Measurements from ENCODE around the gene CHPT1. TPM values are rescaled to one million over a fixed set of nuclear protein-coding genes. Genes with fewer than 3 reads are reported as not detected.

CHPT1 gene
- total and polyA plus RNA-seq, 9 of the 15 experiments (the other 6 are each of a cell fraction or from before 2014, with no cell fraction given) = 15.3 to 210 (median 91.9) TPM

- no peak for TF ChIP-seq POLR3A (IDR thresholded peaks at IDR 0.05; ENCODE audit: borderline replicate concordance, extremely low read depth, insufficient read depth, insufficient read length)
- peak; percentile 42; the same call in 1 of the 2 replicates for TF ChIP-seq ZBTB12 (CRISPR knock-in tag; IDR thresholded peaks at IDR 0.05)
- peak; percentile 95 for TF ChIP-seq DPF2 (IDR thresholded peaks at IDR 0.05)
- no peak for TF ChIP-seq CHD1 (IDR thresholded peaks at IDR 0.05; ENCODE audit: low read length)
- peak; percentile 92 for TF ChIP-seq NCOR1 (IDR thresholded peaks at IDR 0.05)
- no peak for TF ChIP-seq BRF2 (IDR thresholded peaks at IDR 0.05; ENCODE audit: borderline replicate concordance, insufficient read depth, insufficient read length)
- no peak for TF ChIP-seq RB1 (IDR thresholded peaks at IDR 0.05; ENCODE audit: low read depth)
- no peak for TF ChIP-seq RFX5 (IDR thresholded peaks at IDR 0.05; ENCODE audit: low read depth, low read length)
- TF ChIP-seq THRA (IDR thresholded peaks at IDR 0.05) = no peak
- TF ChIP-seq EP400 (IDR thresholded peaks at IDR 0.05) = peak; percentile 56
- TF ChIP-seq GATAD2A (IDR thresholded peaks at IDR 0.05) = peak; percentile 69; the same call in 1 of the 2 replicates
- no peak for TF ChIP-seq CEBPZ (IDR thresholded peaks at IDR 0.05; ENCODE audit: borderline replicate concordance, low read depth, low read length)
- no peak for TF ChIP-seq HDAC6 (IDR thresholded peaks at IDR 0.05; ENCODE audit: low read depth, low read length)
- TF ChIP-seq RBFOX2 (IDR thresholded peaks at IDR 0.05; ENCODE audit: low read depth, low read length) = no peak
- TF ChIP-seq SMARCA4 (IDR thresholded peaks at IDR 0.05) = peak; percentile 94
- no peak for TF ChIP-seq RHOXF2B (CRISPR knock-in tag; conservative IDR thresholded peaks at IDR 0.05)
- no peak for TF ChIP-seq BRD9 (IDR thresholded peaks at IDR 0.05; ENCODE audit: low read depth, partially characterized antibody)
- 0 out of 2 replicates have a peak, but pooled peaks have one; percentile 48 for TF ChIP-seq MEF2D (tag; conservative IDR thresholded peaks at IDR 0.05; ENCODE audit: low read depth)
- TF ChIP-seq ZNF316 (IDR thresholded peaks at IDR 0.05) = no peak
- no peak for TF ChIP-seq BDP1 (IDR thresholded peaks at IDR 0.05; ENCODE audit: insufficient read depth, insufficient read length)
- TF ChIP-seq SIX5 (IDR thresholded peaks at IDR 0.05; ENCODE audit: borderline replicate concordance in 1 of 2, insufficient read depth in 1 of 2, low read depth in 1 of 2, low read length in 2 of 2) = no peak
- TF ChIP-seq ZNF175 (CRISPR knock-in tag; IDR thresholded peaks at IDR 0.05; ENCODE audit: low read depth) = no peak
Observed at GRCh38 chr12:101696251-101697196, 916 bp upstream of the CHPT1 start (continued).

Measured in K562 (cell line).